GM12875 (cell line): ENCODE results near the gene CACNG5.

Experiments
- H3K4me3 ChIP-seq: one replicate; pipeline ENCODE4 v1.5.1; 2011; ENCODE audit warnings: low read depth, low read length, control low read depth
- CTCF ChIP-seq: IDR thresholded peaks from 2 replicates; pipeline ENCODE4 v1.5.1; 2011; ENCODE audit warnings: low read depth, mild to moderate bottlenecking, control low read depth, inconsistent platforms, low read length, moderate library complexity, borderline replicate concordance; ENCODE audit not compliant: insufficient read depth

Gene CACNG5

GRCh38 chr17:66810951-66811682 is 23.8 kb upstream of the CACNG5 start:
- H3K4me3 ChIP-seq, result no peak overlapping the region
- TF ChIP-seq CTCF, result no peak

- no peak overlapping the region for H3K4me3 ChIP-seq
- no peak for TF ChIP-seq CTCF
Observed at GRCh38 chr17:66811683-66812054, 23.2 kb upstream of the CACNG5 start.

- no peak for TF ChIP-seq CTCF
- no peak overlapping the region for H3K4me3 ChIP-seq
Observed at GRCh38 chr17:66812571-66812970, 22.3 kb upstream of the CACNG5 start.

GRCh38 chr17:66813296-66813695 is 21.6 kb upstream of the CACNG5 start:
- no peak for TF ChIP-seq CTCF
- H3K4me3 ChIP-seq, result no peak overlapping the region

- TF ChIP-seq CTCF, result no peak
- no peak overlapping the region for H3K4me3 ChIP-seq
Observed at GRCh38 chr17:66814026-66814425, 20.9 kb upstream of the CACNG5 start.

GRCh38 chr17:66814570-66814969 is 20.3 kb upstream of the CACNG5 start:
- TF ChIP-seq CTCF, result no peak
- no peak overlapping the region for H3K4me3 ChIP-seq

- TF ChIP-seq CTCF, result no peak
- no peak overlapping the region for H3K4me3 ChIP-seq
Observed at GRCh38 chr17:66817750-66818149, 17.2 kb upstream of the CACNG5 start.
